Measurements from ENCODE around the gene MICA.
"Not testable (repeated sequence)": the region's sequence is repeated elsewhere in the genome, so short reads cannot be mapped to it uniquely, and the experiment has no call there.

Gene MICA

GRCh38 chr6:31383149-31383548 lies 20.2 kb upstream of the MICA start:
- no peak for DNase-seq

- no peak for DNase-seq
These were observed 18.4 kb upstream of the MICA start for GRCh38 chr6:31385041-31385440.

- DNase-seq, result no peak
These were observed 17.3 kb upstream of the MICA start for GRCh38 chr6:31386099-31386498.

GRCh38 chr6:31386977-31387376 lies 16.4 kb upstream of the MICA start:
- DNase-seq, result no peak

- DNase-seq, result not testable (repeated sequence)
These were observed 14.2 kb upstream of the MICA start for GRCh38 chr6:31388916-31389801.

- not testable (repeated sequence) for DNase-seq
These were observed 13.6 kb upstream of the MICA start for GRCh38 chr6:31389802-31390132.

GRCh38 chr6:31393932-31394331 lies 9.5 kb upstream of the MICA start:
- DNase-seq, result peak; percentile 21

- DNase-seq, result no peak
These were observed 9.0 kb upstream of the MICA start for GRCh38 chr6:31394381-31394780.

GRCh38 chr6:31395832-31396231 lies 7.6 kb upstream of the MICA start:
- no peak for DNase-seq

GRCh38 chr6:31396422-31397152 lies 6.8 kb upstream of the MICA start:
- DNase-seq, result peak; percentile 95

GRCh38 chr6:31397153-31397499 lies 6.3 kb upstream of the MICA start:
- not testable (repeated sequence) for DNase-seq

GRCh38 chr6:31397901-31398525 lies 5.4 kb upstream of the MICA start:
- DNase-seq, result no peak

GRCh38 chr6:31399589-31400466 lies 3.6 kb upstream of the MICA start:
- DNase-seq, result peak; percentile 89

GRCh38 chr6:31400467-31401289 lies 2.7 kb upstream of the MICA start:
- DNase-seq, result peak; percentile 93

GRCh38 chr6:31401403-31401802 lies 2.0 kb upstream of the MICA start:
- no peak for DNase-seq

- DNase-seq, result peak; percentile 78
These were observed 792 bp upstream of the MICA start for GRCh38 chr6:31402324-31403282.

- DNase-seq, result not testable (repeated sequence)
These were observed 618 bp downstream of the MICA start for GRCh38 chr6:31404061-31404364.

- DNase-seq, result no peak
These were observed 2.6 kb downstream of the MICA start for GRCh38 chr6:31405996-31406395.

- no peak for DNase-seq
These were observed 4.3 kb downstream of the MICA start for GRCh38 chr6:31407699-31408098.

- DNase-seq, result no peak
These were observed 9.1 kb downstream of the MICA start for GRCh38 chr6:31412506-31412905.

All from activated effector memory CD4-positive, alpha-beta T cell treated with anti-CD3 and anti-CD28 coated beads, Interleukin-2, amount 50 U/mL, for 16 hours (primary cell).